NOMO-1 (cell line): Measurements from ENCODE around the gene SLC26A1.

ENCODE experiments used
- DNase-seq, 2 experiments: peaks; one replicate each; lab custom pipeline; 2025; ENCODE audit not compliant: unreplicated experiment in 2 of 2; lab: John Stamatoyannopoulos, UW

Gene SLC26A1

DNA sequence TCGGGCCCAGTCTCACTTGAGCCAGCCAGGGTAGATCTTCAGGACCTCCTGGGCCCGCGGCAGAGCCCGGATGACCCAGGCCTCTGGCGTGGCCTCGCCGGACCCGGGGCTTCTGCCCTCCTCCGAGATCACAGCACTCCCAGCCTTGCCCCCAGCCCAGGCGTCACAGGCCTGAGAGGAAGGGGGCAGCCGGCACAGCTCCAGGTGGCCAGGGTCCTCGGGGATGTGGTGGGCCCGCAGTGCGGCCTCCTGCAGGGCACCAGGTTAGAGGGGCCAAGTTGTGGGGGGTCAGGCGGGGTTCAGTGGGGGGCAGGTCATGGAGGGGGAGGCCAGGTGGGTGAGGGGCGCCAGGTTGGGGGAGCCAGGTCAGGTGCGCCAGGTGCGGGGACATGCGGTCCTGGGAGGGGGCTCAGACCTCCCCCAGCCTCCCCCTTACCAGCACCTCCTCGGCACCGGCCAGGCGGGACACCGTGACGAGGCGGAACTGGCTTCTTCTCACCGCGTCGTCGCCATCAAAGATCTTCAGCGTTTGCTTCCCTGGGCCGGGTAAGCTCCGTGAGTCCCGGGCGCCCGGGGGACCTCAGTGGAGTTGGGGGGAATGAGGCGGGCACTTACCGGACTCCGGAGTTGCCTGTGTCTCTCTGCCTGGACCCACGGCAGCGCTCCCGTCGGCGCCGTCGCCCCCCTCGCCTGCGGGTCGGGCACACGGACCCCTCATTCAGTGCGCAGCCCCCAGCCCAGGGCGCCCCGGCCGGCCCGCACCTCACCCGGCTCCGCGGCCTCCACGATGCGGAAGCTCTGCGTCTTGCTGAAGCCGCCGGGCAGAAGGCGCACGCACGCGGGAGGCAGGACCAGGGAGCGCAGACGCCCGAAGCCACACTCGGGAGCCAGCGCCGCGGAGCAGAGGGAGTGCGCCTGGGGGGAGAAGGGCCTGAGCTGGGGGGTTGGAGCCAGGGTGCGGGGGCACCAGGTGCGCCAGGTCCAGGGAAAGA is 25.8 kb downstream of the SLC26A1 start:
- DNase-seq: no peak

GRCh38 chr4:966266-967112 is 26.7 kb downstream of the SLC26A1 start:
- DNase-seq: no peak

DNA sequence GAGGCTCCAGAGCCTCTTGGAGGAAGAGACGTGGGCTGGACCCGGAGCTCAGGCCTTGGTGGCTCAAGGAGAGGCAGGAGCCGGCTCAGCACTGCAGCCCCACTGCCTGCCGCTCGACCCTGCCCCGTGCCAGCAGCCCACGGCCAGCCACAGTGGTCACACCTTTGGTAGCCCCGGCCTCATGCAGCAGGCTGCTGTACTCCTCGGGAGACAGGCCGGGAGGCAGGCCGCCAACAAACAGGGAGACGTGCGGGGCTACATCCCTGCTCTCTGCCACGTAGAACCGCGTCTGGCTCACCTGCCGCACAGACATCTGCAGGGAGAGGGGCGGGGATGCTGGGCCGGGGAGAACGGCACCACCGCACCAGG is 27.5 kb downstream of the SLC26A1 start:
- no peak for DNase-seq

- DNase-seq: no peak
Observed at GRCh38 chr4:965048-965765, 28.0 kb downstream of the SLC26A1 start.

DNA sequence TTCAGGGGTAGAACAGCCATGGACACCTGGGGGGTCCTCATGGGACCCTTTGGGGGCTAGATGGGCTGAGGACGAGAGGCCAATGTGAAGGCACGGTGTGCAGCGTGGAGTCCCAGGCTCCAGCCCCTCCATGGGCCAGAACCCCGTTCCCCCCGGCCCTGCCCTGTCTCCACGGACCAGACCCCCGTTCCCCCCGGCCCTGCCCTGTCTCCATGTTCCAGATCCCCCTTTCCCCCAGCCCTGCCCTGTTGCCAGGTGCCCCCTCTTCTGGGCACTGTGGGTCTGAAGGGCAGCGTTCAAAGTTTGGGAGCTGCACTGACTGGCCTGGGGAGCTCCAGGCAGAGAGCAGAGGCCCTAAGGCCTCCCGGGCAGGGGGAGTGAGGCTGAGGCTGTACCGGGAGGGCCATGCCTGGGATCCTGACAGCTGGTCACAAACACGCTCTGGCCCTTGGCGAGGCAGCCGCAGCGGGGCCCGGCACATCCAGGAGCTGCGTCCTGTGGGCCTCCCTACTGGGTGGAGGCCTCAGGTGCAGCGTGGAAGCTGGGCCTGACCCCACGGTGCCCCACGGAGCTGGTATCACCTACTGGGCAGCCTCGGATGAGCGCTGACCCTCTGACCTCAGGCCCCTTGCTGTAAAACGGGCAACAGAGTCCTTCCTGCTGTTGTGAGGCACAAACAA is 28.7 kb downstream of the SLC26A1 start:
- no peak for DNase-seq

DNA sequence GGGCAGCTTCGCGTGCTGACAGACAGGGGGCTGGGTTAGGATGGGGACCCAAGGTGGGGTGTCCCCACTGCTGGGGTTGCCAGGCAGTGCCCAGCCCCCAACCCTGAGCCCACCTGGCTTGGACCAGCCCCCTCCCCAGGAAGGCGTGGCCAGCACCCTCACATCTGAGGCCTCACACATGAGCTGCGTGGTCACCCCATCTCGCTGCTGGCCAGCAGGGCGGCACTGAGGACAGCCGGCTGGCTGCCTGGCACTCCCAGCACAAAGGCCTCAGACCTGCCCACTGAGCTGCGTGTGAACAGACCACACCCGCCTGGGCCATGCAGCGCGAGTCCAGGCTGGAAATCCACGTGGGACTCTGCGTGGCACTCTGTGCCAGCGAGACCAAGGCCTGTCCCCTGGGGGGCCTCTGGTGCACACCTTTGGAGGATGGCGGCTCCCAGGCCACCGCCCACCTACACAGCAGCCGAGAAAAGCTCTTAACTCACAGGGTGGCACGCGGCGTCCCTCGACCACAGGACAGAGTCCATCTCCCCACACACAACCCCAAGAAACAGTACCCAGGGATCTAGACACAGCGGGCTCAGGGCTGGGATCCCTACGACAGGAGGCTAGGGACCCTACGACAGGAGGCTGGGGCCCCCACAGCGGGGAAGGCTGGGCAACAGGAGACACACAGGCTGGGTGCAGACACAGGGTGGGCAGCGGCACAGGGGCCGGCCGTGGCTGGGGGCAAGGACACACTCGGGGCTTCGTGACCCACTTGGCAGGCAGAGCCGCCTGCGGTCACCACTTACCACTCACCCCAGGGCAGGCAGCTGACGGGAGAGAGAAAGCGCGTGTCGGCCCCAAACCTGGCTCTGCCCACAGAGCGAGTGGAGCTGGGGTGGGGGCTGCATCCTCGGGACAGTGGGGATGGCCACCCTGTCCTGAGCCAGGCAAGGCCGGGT is 29.7 kb downstream of the SLC26A1 start:
- no peak for DNase-seq

DNA sequence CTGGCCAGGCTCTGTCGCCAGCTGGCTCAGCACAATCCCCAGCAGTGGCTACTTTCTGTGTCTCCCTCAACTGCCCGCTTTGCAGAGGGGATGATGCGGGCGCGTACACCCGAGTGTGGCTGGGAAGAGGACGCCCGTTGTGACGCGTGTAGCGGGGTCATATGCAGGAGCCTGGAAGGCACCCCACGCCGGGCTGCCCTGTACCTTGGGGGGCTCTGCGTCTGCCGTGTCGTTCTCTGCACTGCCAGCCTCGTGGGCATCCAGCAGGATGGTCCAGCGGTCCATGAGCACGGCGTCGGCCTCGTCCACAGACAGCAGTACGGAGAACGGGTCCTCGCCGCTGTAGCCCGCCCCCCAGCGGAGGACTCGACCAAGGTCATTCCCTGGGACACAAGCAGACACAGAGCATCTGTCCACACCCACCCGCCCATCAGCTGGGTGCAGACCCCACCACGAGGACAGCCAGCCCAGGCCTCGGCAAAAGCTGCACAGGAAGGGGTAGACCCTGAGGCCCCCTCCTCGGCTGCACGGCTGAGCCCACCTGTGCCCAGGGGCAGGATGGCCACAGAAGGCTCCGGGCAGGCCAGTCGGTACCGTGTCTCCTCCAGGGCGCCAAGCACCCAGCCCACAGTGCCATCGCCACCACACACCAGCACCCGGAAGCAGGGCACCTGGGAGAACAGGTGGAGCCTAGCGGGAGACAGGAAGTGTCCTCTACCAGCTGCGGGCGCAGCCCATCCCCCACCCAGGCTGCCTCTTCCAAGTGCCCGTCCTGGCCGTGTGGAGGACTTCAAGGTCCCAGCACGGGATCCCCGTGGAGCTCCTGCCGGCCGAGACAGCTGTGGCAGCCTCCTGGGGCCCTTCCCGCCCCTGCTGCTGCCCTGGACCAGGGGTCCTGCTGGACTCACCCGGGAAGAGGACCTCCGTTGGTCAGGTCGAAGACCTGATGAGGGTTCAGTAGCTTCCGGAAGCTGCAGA is 30.7 kb downstream of the SLC26A1 start:
- no peak for DNase-seq

- DNase-seq: no peak
Observed at GRCh38 chr4:961351-962230, 31.6 kb downstream of the SLC26A1 start.

DNA sequence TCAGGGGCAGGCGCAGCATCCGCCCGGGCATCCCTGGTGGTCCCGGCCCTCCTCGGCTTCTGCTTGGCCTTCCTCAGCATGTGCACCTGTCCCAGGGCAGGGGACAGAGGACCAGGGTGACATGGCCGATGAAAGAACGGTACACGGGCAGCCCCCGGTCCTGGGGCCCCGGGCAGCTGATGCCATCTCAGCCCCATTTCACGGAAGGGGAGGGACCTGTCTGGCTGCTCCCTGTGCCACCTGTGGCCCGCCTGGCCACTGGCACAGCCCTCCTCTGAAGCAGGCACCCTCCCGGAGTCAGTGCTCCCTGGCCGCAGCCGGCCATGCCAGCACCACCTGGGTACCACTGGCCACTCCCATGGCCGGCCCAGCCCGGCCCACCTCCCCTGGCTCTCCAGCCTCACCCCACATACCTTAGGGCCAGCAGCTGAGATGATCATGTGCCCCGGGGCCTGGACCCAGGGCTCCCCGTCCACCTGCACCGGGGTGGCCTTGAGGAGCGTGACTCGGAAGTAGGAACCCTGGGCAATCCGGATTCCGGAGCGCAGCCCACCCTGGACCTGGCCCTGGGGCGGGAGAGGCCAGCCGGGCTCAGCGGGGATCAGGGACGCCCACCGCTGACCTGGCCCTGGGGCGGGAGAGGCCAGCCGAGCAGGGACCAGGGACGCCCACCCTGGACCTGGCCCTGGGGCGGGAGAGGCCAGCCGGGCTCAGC is 32.4 kb downstream of the SLC26A1 start:
- DNase-seq: no peak

DNA sequence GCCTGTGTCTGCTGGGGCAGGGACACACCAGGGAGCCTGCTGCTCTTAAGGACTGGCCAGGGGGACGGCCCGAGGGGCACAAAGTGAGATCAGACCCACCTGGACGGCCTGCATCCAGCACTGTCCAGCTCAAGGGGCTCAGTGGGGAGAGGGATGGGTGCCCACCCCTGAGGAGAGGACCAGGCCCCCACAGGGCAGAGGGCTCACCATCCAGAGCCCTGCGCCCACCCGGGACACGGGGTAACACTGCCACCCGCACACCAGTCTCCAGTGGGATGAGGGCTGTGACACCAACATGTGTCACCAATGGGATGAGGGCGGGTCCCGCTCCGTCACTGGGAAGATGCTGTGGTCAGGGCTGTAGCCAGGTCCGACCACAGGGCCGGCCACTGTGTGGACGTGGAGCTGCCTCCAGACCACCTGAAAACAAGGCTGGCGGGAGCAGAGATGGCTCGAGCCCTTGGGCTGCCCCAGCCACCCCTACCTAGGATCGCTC is 33.0 kb downstream of the SLC26A1 start:
- no peak for DNase-seq

DNA sequence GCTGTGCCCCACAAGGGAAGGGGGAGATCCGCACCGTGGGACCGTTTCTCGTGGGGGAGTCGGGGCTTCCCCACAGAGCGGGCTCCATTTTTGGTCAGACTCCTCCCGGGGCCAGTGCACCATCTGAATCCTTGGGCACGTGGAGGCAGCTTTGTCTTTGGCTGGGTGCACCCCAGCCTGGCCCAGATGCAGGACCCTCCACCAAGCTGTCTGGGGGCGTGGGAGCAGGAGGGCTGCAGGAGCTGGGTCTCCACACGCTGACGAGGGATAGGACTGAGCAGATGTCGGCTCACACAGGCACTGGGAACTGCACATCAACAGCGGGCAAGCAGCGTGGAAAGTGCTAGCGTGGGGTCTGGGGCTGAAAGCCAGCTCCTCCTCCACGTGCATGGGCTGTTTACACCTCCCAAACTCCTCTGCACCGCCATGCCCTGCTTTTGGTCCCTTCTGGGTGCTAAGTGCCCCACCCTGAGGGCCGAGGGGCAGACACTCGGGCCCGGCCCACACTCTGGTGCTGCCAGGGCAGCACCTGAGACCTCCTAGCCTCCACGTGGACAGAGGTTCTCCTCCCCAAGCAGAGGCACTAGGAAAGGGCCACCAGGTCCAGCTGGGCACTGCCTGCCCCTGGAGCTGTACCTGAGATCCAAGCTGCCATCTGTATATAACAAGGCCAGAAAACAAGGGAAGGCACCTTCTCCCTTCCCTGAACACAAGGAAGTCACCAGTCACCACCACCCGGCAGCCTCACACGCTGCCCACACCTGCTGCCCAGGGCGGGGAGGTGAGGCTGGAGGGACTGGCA is 33.7 kb downstream of the SLC26A1 start:
- no peak for DNase-seq

DNA sequence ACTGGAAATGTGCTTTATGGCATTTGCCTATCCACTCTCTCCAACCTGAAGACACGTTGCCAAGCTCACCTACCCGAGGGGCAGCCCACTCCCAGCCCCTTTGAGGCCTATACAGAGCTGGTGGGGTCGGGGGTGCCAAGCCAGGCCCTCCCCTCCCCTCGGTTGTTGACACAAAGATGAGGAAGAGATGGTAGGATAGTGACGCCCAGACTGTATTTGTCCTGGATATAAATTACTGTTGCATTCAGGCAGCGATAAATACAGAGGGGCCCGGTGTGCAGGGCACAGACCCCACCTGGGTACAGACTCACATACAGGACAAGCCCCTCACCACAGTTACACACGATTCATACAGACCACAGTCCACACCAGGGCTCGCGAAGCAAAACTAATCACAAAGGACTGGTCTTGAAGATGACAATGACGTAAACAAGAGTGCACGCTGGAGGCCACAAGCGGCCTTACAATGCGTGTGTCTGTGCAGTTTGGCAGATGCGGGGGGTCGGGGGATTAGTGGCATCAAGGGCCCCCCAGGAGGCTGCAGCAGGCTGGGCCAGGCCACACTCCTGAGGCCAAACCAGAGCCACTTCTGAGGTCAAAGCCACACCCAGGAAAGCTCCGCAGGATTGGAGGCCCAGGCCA is 34.4 kb downstream of the SLC26A1 start:
- no peak for DNase-seq

- no peak for DNase-seq
Observed at GRCh38 chr4:958314-958665, 34.9 kb downstream of the SLC26A1 start.

DNA sequence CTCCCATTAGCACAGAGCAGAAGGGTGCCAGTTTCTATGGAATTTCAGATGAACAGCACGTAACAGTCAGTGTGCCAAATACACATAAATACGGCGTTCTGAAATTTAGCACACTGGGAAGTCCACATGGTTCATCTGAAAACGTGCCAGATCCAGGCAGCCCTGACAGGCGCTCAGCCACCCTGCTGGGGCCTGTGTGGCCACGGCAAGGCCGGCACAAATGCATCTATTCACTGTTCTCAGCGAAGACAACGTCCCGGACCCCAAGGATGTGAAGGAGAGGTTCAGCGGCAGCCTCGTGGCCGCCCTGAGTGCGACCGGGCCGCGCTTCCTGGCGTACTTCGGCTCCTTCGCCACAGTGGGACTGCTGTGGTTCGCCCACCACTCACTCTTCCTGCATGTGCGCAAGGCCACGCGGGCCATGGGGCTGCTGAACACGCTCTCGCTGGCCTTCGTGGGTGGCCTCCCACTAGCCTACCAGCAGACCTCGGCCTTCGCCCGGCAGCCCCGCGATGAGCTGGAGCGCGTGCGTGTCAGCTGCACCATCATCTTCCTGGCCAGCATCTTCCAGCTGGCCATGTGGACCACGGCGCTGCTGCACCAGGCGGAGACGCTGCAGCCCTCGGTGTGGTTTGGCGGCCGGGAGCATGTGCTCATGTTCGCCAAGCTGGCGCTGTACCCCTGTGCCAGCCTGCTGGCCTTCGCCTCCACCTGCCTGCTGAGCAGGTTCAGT is 35.5 kb downstream of the SLC26A1 start:
- no peak for DNase-seq

GRCh38 chr4:957231-957580 is 36.0 kb downstream of the SLC26A1 start:
- DNase-seq: no peak
